Mesothelial cell of epicardium (in vitro differentiated cells): Measurements from ENCODE around the gene DENND1A. TPM values are rescaled to one million over a fixed set of nuclear protein-coding genes. Genes with fewer than 3 reads are reported as not detected.

Source experiments
- DNase-seq, 2 experiments: peaks; one replicate each; pipeline ENCODE4 v3.0.0; 2021; ENCODE audit warnings: low spot score in 2 of 2; ENCODE audit not compliant: unreplicated experiment in 2 of 2
- H3K27ac Mint-ChIP-seq: 2 replicates; pipeline ENCODE4 v1.8.0; 2021; ENCODE audit warnings: mixed read lengths
- H3K27me3 Mint-ChIP-seq: 2 replicates; pipeline ENCODE4 v1.8.0; 2021; ENCODE audit warnings: low read depth, mixed read lengths
- H3K36me3 Mint-ChIP-seq: 2 replicates; pipeline ENCODE4 v1.8.0; 2021; ENCODE audit warnings: mixed read lengths
- H3K4me1 Mint-ChIP-seq: 2 replicates; pipeline ENCODE4 v1.8.0; 2021; ENCODE audit warnings: mixed read lengths
- H3K4me3 Mint-ChIP-seq: 2 replicates; pipeline ENCODE4 v1.8.0; 2021; ENCODE audit warnings: mild to moderate bottlenecking, moderate library complexity, mixed read lengths
- H3K9me3 Mint-ChIP-seq: 2 replicates; pipeline ENCODE4 v1.8.0; 2021; ENCODE audit warnings: mixed read lengths
- total RNA-seq: library from RNA; stranded (reverse); gene quantifications from 3 replicates; pipeline ENCODE4 v1.2.1, GENCODE V29; 2021
- TF ChIP-seq, protein P1 (sequence below): fragments of 200-600 bp; sonication (generic); IDR thresholded peaks from one replicate; pipeline ENCODE4 v1.5.0; 2021; ENCODE audit warnings: antibody characterized with exemption; ENCODE audit not compliant: unreplicated experiment

DENND1A gene
- total RNA-seq, 1 donor from 2014 or later: 23.4 TPM

DNA sequence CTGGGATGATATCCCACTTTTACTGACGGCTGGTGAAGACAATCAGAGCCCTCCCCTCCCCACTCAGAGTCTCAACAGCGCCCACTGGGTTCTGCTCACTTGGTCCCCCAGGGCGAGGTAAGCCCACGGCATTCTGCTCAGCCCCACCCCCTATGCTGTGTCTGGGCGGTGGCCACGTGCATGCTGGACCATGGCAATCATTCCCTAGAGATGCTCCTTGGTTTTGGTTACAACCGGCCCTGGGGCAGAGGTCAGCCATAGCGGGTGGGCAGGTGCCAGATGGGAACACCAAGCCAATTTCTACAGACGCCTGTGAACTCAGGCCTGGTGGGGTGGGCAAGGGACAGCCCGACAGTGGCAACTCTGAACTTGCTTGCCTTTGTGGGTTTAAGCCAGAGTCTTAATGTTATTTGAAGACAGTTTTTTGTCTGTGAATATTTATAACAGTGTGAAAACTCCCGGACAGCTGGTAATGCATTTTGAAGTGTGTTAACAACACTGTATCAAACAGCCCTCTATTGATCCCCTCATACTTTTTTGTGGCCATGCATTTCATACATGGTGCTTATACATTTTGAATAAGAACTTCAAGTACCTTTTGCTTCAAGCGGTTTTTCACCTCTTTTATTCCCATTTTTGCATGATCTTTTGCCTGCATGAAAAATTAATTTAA lies 479.7 kb downstream of the DENND1A start:
- no peak for DNase-seq
- Mint-ChIP-seq H3K4me1 (no peaks in the 10 kb centered on the region), H3K36me3 (peaks cover 4% of the 10 kb centered on the region), H3K9me3 (no peaks in the 10 kb centered on the region), H3K27ac (no peak overlapping the region), H3K4me3 (no peak overlapping the region), H3K27me3 (no peaks in the 10 kb centered on the region)
- TF ChIP-seq, protein P1, sequence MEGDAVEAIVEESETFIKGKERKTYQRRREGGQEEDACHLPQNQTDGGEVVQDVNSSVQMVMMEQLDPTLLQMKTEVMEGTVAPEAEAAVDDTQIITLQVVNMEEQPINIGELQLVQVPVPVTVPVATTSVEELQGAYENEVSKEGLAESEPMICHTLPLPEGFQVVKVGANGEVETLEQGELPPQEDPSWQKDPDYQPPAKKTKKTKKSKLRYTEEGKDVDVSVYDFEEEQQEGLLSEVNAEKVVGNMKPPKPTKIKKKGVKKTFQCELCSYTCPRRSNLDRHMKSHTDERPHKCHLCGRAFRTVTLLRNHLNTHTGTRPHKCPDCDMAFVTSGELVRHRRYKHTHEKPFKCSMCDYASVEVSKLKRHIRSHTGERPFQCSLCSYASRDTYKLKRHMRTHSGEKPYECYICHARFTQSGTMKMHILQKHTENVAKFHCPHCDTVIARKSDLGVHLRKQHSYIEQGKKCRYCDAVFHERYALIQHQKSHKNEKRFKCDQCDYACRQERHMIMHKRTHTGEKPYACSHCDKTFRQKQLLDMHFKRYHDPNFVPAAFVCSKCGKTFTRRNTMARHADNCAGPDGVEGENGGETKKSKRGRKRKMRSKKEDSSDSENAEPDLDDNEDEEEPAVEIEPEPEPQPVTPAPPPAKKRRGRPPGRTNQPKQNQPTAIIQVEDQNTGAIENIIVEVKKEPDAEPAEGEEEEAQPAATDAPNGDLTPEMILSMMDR: no peak

DNA sequence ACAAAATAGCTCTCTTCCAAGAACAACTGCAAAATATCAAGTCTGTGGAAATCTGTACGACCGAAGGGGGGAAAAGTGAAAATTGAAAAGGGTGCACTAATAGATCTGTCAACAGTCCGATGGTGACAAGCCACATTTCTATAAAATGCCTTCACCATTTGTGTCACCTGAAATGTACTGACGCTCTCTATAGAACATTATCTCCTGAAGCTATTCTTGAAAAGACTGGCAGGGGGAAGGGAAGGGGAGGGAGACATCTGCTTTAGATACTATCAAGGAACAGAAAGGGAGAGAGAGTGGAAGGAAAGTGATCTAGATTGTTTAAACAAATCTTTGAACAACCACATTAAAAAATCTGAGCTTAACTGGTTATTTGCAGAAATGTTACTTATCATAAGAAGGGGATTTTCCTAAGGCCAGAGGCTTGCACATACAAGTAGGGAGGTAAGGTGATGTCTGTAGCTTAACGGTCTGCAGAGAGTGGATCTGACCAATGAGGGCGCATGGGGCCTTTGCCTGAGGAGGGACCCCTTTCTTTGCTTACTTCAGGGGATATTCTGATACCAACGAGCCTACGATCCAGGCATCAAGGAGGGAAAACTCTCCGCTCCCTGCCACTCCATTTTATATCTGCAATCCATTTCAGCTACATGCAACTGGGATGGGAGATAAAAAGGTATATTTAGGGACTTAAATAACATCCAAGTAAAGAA lies 481.8 kb downstream of the DENND1A start:
- H3K36me3 Mint-ChIP-seq: peaks cover 4% of the 10 kb centered on the region
- H3K9me3 Mint-ChIP-seq: no peaks in the 10 kb centered on the region
- H3K4me1 Mint-ChIP-seq: no peaks in the 10 kb centered on the region
- no peaks in the 10 kb centered on the region for H3K27me3 Mint-ChIP-seq
- H3K4me3 Mint-ChIP-seq: no peak overlapping the region
- DNase-seq: no peak
- TF ChIP-seq, protein P1: no peak
- H3K27ac Mint-ChIP-seq: no peak overlapping the region

DNA sequence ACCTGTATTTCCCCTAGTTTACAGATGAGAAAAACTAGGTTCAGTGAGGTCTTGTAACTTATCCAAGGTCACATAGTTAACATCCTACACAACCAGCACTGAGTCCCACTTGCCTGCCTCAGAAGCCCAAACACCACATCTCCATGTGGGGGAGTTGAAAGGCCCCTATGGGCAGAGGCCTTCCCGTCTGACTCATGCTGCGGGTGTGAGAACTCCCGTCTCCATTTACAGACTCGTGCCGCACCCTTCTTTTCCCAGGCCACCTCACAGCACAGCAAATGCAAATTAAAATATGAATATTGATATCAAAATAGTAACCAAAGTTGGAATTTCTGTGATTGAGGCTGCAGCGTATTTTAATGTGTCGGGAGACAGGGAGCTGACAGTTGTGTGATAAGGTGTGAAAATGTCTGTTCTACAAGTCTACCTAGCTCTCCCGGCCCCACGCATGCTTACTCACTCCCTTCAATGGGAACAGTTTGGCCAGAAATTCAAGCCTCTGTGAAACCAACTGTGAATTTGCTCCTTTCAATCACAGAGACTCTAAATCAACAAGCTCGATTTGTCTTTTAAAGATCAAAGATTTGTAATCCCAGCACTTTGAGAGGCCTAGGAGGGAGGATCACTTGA lies 483.8 kb downstream of the DENND1A start:
- TF ChIP-seq, protein P1: no peak
- no peaks in the 10 kb centered on the region for H3K27me3 Mint-ChIP-seq
- no peak overlapping the region for H3K27ac Mint-ChIP-seq
- H3K4me1 Mint-ChIP-seq: no peaks in the 10 kb centered on the region
- H3K36me3 Mint-ChIP-seq: peaks cover 4% of the 10 kb centered on the region
- DNase-seq: no peak
- H3K9me3 Mint-ChIP-seq: no peaks in the 10 kb centered on the region
- no peak overlapping the region for H3K4me3 Mint-ChIP-seq

DNA sequence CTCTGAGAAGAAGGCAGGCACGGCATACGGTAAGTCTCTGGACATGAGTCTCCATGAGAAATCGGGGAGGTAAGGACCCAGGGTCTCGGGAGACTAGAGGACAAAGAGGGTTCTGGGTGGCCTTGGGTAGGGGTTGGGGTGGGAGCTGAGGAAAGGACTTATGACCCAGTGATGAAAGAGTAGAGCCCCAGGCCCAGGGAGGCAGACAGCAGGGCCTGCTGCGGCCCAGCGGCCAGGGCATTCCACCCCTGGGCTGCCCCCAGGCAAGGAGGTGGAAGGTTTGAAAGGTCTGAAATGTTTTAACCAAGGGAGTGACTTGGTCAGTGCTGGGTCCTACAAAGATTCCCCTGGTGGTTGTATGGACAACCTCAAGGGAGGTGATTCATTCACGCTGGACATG lies 484.8 kb downstream of the DENND1A start:
- no peak overlapping the region for H3K27ac Mint-ChIP-seq
- H3K27me3 Mint-ChIP-seq: no peaks in the 10 kb centered on the region
- H3K9me3 Mint-ChIP-seq: no peaks in the 10 kb centered on the region

DNA sequence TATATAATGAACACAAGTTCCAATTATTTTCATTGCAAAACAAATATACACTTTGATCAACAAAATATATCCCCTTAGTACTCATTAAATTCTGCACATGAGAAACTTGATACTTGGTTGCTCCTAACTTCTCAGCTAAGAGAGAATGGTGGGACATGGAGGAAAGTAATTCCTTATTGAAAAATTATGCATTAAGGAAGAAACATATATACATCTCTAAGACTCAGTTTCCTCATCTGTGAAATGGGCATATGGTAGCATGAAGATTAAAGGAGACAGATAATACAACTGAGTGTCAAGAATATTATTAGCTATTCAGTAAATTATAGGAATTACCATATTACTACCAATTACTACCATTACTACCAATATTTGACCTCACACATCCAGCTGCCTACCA lies 488.2 kb downstream of the DENND1A start:
- no peak overlapping the region for H3K4me3 Mint-ChIP-seq
- TF ChIP-seq, protein P1: no peak
- peaks cover 8% of the 10 kb centered on the region for H3K4me1 Mint-ChIP-seq
- H3K27ac Mint-ChIP-seq: no peak overlapping the region
- DNase-seq: no peak
- no peaks in the 10 kb centered on the region for H3K27me3 Mint-ChIP-seq
- no peaks in the 10 kb centered on the region for H3K9me3 Mint-ChIP-seq
- peaks cover 4% of the 10 kb centered on the region for H3K36me3 Mint-ChIP-seq

More for the DNA sequence above, 484.8 kb downstream of the DENND1A start:
- DNase-seq: no peak
- TF ChIP-seq, protein P1: no peak
- Mint-ChIP-seq H3K4me1 (no peaks in the 10 kb centered on the region), H3K36me3 (peaks cover 4% of the 10 kb centered on the region), H3K4me3 (no peak overlapping the region)
